Right atrium auricular region (tissue), 2 donors: Measurements from ENCODE around the gene CDSN. TPM values are rescaled to one million over a fixed set of nuclear protein-coding genes. Genes with fewer than 3 reads are reported as not detected.

Source experiments
- DNase-seq: peaks from one replicate; pipeline ENCODE4 v3.0.0-alpha.2; 2019; ENCODE audit warnings: low spot score
- H3K27ac ChIP-seq, 2 donors: fragments of 200-600 bp; sonication (generic); 1 replicate in 1 of 2; 2 replicates in 1 of 2; pipeline ENCODE4 v1.5.1; 2016 to 2019
- H3K27me3 ChIP-seq, 2 donors: fragments of 200-600 bp; sonication (generic); one replicate each; pipeline versions ENCODE4 v1.5.1 to v1.6.0; 2017 to 2019
- H3K36me3 ChIP-seq: fragments of 200-600 bp; sonication (generic); one replicate; pipeline ENCODE4 v1.5.1; 2016
- H3K4me1 ChIP-seq, 2 donors: fragments of 200-600 bp; sonication (generic); one replicate each; pipeline versions ENCODE4 v1.5.1 to v1.6.0; 2017 to 2019
- H3K4me3 ChIP-seq, 2 donors: fragments of 200-600 bp; sonication (generic); 1 replicate in 1 of 2; 2 replicates in 1 of 2; pipeline ENCODE4 v1.5.1; 2017 to 2019; ENCODE audit warnings: mild to moderate bottlenecking in 1 of 2, moderate library complexity in 1 of 2
- H3K9me3 ChIP-seq, 2 donors: fragments of 200-600 bp; sonication (generic); one replicate each; pipeline ENCODE4 v1.5.1; 2019
- CTCF ChIP-seq, 2 donors: fragments of 200-600 bp; sonication (generic); IDR thresholded peaks; one replicate each; pipeline ENCODE4 v1.5.1; 2019; ENCODE audit warnings: antibody characterized with exemption in 2 of 2
- total RNA-seq, 2 donors: library from RNA; depleted of rRNA; stranded (reverse); fragments of >200 nt; gene quantifications; one replicate each; pipeline ENCODE4 v1.1.0, GENCODE V29; 2016

Gene CDSN
- total RNA-seq, 2 donors from 2014 or later, result not detected

- no peak overlapping the region for H3K4me3 ChIP-seq
- no peak for TF ChIP-seq CTCF (IDR thresholded peaks at IDR 0.05)
- no peaks in the 10 kb centered on the region for H3K36me3 ChIP-seq
- no peaks in the 10 kb centered on the region for H3K9me3 ChIP-seq
- H3K27me3 ChIP-seq, result no peaks in the 10 kb centered on the region
- no peak overlapping the region for H3K27ac ChIP-seq
- H3K4me1 ChIP-seq, result peaks cover 0 to 23% of the 10 kb centered on the region in 2 donors
- no peak for DNase-seq
Measured at GRCh38 chr6:31129130-31129529, 8.9 kb upstream of the CDSN start.

DNA sequence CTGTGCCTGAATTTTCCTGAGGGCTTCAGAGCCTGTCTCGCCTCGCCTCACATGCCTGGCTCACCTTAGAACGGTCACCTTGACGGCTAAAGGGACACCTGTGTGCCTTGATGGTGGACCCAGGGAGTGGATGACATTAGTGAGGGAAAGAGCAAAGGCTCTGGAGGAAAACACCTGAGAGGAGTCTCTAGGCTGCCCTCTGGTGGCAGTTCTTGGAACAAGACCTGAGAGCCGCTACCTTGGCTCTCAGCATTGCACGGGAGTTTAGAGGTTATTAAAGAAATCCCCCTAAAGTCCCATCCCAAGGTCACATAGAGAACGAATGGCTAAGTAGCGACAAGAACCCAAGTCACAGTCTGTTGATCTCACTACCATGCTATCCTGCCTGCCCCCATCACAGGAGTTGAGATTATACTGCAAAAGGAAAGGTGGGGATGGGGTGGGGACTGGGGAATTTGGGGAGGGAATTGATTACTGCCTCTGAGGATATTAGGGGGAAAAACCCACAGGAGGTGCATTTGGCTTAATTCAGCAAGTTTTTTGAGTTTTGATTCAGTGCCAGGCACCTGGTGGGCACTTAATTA lies 7.9 kb upstream of the CDSN start:
- Histone ChIP-seq H3K4me3 (no peak overlapping the region), H3K36me3 (no peaks in the 10 kb centered on the region), H3K27me3 (no peaks in the 10 kb centered on the region), H3K4me1 (peaks cover 0 to 29% of the 10 kb centered on the region in 2 donors), H3K27ac (no peak overlapping the region), H3K9me3 (no peaks in the 10 kb centered on the region)
- peak; percentile 81 to 90 for TF ChIP-seq CTCF (IDR thresholded peaks at IDR 0.05)
- DNase-seq, result peak; percentile 62

GRCh38 chr6:31126396-31127175 lies 6.3 kb upstream of the CDSN start:
- no peak for TF ChIP-seq CTCF (IDR thresholded peaks at IDR 0.05)
- Histone ChIP-seq H3K36me3 (no peaks in the 10 kb centered on the region), H3K4me3 (no peak overlapping the region), H3K27me3 (no peaks in the 10 kb centered on the region), H3K4me1 (peaks cover 0 to 37% of the 10 kb centered on the region in 2 donors), H3K27ac (peak overlapping the region; percentile 55 to 83), H3K9me3 (no peaks in the 10 kb centered on the region)
- DNase-seq, result no peak

DNA sequence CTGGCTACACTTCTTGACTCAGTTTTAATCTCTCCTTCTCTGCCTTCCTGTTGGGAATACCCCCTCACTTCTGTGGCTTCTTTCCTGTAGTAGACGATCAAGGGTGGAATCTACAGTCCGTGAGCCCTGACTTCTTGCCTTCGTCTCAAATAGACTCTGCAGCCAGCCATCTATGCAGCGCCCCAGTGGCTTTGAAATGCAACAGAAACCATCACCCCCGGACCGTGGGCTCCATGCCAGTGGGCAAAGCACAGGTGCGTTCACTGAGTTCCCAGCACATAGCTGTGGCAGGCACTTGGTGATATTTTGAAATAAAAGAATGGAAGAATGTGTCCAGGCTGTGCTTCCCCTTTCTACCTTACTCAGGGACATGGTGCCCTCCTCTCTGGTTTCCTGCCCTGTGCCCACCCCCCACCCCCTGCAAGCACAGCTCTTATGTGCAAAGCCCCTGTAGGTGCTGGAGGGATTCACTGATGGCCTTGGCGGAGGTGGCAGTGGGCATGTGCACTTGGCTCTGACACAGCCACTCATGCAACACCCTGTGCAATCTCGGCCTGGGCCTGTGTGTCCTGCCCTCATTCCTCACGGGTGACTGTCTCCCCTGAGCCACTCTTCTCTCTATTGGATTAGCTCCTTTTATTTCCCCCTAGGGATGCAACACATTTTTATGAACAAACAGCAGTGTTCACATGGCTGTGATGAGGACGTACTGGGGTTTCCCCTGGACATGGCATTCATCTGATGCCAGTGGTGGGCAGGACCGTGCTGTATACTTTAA lies 5.5 kb upstream of the CDSN start:
- no peaks in the 10 kb centered on the region for H3K9me3 ChIP-seq
- H3K27me3 ChIP-seq, result no peaks in the 10 kb centered on the region
- no peak for TF ChIP-seq CTCF (IDR thresholded peaks at IDR 0.05)
- peaks cover 0 to 37% of the 10 kb centered on the region in 2 donors for H3K4me1 ChIP-seq
- peak overlapping the region; percentile 55 to 83 for H3K27ac ChIP-seq
- peak; percentile 60 for DNase-seq
- no peaks in the 10 kb centered on the region for H3K36me3 ChIP-seq
- no peak overlapping the region for H3K4me3 ChIP-seq

DNA sequence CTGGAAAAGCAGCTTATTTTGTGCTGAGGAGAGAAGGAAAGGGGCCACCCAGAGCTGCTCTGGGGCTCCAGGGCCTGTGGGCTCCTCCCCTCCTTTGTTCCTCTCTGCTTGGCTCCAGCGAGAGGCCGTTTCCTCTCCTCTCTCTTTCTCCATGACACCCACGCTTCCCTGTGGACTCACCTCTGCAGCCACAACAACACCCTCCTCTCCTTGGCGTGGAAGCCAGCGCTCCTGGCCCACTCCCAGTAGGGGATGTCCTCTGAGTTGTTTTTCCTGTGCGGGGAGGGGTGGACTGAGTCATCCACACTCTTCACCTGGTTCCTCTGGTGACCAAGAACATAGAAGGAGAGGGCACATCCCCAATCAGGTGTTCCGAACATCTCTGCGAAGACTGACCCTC lies 4.9 kb upstream of the CDSN start:
- Histone ChIP-seq H3K27me3 (no peaks in the 10 kb centered on the region), H3K4me1 (peaks cover 0 to 37% of the 10 kb centered on the region in 2 donors), H3K4me3 (no peak overlapping the region), H3K36me3 (no peaks in the 10 kb centered on the region), H3K9me3 (no peaks in the 10 kb centered on the region), H3K27ac (peak overlapping the region in 1 of 2 donors; percentile 55)
- DNase-seq, result peak; percentile 61
- TF ChIP-seq CTCF (IDR thresholded peaks at IDR 0.05), result no peak
